ENCODE results near the gene GALNTL6.

DNA sequence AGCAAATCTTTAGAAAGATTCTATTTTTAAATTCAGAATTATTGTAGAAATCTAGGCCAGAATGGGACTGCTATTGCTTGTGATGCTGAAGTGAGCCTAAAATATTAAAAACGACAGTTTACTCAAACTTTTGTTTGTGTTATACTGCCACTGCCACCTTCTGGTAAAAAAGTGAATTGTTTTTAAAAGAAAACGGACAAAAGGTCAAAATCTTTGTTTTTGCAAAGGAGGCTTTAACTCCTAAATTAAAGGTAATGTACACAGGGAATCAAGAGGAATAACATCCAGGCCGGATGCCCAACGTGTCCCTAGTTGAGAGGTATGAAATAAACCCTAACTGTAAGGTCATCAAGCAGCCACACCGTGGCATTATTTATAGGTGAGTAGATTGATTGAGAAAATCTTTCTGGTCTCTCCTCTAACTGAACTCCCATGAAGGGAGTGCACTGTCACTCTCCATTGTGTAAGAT, 1017.1 kb downstream of the GALNTL6 start:
- TF ChIP-seq, protein P1, sequence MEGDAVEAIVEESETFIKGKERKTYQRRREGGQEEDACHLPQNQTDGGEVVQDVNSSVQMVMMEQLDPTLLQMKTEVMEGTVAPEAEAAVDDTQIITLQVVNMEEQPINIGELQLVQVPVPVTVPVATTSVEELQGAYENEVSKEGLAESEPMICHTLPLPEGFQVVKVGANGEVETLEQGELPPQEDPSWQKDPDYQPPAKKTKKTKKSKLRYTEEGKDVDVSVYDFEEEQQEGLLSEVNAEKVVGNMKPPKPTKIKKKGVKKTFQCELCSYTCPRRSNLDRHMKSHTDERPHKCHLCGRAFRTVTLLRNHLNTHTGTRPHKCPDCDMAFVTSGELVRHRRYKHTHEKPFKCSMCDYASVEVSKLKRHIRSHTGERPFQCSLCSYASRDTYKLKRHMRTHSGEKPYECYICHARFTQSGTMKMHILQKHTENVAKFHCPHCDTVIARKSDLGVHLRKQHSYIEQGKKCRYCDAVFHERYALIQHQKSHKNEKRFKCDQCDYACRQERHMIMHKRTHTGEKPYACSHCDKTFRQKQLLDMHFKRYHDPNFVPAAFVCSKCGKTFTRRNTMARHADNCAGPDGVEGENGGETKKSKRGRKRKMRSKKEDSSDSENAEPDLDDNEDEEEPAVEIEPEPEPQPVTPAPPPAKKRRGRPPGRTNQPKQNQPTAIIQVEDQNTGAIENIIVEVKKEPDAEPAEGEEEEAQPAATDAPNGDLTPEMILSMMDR (IDR thresholded peaks at IDR 0.05), result peak; percentile 53 to 68 (median 58)
- no peak for TF ChIP-seq POLR2AphosphoS5 (IDR thresholded peaks at IDR 0.05)
